ENCODE results near the gene TRAK1. TPM values are rescaled to one million over a fixed set of nuclear protein-coding genes. Genes with fewer than 3 reads are reported as not detected.

Gene TRAK1
- total RNA-seq, 1 donor from 2014 or later = 323 TPM

DNA sequence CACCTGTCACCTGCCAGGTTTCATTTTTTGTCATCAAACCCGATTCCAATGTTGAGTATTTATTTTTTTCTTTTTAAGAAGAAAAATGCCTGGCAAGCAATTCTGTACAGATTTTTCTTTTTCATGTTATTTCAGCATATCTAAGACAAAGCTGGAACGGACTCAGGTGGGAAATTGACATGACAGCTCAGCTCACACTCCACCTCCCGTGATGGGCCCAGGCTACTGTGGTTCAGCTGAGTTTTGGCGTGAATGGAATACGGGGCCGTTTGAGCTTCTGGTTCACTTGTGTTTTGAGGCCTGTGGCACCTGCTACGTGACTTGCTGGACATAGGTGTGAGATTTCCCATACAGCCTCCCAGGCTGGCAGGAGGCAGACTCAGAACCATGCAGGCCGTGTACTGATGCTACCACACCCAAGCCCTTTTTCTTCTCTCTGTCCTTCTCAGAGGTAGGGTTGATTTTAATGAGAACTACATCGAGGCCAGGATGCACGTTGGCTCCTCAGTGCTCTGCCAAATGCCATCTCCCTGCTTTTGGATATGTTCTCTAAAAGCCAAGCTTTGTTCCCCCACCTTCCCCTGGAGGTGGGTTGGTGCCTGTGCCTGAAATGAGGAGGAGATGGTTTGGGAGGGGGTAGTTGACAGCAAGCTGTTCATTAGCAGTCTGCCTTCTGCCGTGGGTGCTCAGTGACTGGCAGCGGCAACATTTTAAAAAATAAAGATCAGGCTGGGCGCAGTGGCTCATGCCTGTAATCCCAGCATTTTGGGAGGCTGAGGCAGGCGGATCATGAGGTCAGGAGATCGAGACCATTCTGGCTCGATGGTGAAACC is 48.7 kb downstream of the TRAK1 start:
- intact Hi-C loops (cut with micrococcal nuclease) = no loop called here
- DNase-seq (no peak), ATAC-seq (no peak)

DNA sequence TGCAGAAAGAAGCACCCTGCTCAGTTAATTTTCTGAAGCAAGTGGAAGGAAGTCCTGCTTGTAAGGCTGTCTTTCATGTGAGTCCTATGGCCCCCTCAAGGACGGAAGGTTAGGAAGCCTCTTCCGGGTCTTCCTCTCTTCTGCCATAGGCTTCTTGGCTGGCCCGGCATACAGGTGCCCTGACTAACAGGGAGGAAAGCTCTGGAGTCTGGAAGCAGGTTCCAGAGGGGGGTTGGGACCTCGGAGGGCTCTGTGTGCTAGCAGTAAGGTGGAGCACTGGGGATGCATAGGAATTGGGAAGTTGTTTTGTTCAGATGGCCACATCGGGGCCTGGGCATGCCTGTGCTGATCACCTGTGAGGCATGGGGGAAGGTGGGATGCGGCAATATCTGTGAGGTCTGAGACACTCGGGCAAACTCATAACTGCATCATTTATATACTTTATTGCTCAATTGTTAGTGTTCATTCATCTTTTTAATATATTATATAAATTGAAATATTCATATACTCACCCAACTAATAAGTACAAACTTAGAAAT is 49.6 kb downstream of the TRAK1 start:
- no peak for DNase-seq
- intact Hi-C loops (cut with micrococcal nuclease) = no loop called here
- no peak for ATAC-seq

DNA sequence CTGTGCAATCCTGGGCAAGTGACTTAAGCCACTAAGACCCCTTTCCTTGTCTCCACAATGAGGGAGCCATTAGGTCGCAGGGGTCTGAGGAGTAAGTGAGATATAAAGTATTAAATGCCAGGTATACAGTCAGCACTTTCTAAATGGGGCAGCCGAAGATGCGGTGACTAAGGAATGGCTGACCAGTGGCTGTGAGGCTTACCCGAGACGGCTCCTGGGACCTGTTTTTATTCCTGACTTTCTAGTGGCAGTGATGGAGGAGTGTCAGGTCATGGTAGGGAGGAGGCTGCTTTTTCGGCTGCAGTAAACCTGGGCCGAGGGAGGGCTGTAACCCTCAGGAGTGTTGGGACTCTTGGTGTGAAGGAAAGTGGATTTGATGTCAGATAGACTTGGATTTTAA is 52.3 kb downstream of the TRAK1 start:
- intact Hi-C loops (cut with micrococcal nuclease) = no loop called here
- DNase-seq (no peak), ATAC-seq (no peak)

DNA sequence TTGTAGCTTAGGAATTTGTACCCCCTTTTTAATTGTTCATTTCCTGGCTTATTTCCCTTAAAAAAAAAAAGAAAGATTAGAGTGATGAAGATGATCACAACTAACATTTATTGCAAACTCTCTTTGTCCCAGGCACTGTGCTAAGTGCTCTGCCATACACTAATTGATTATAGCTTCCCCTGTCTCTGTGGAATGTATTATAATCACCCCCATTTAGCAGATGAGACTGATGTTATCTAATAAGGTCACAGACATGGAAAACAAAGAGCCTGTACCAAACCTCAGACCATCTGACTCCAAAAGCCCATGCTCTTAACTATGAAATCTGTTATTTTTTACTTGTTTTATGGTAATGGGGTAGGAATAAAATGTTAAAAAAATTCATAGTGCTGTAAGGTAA is 53.1 kb downstream of the TRAK1 start:
- intact Hi-C loops (cut with micrococcal nuclease) = no loop called here
- DNase-seq = no peak
- no peak for ATAC-seq

DNA sequence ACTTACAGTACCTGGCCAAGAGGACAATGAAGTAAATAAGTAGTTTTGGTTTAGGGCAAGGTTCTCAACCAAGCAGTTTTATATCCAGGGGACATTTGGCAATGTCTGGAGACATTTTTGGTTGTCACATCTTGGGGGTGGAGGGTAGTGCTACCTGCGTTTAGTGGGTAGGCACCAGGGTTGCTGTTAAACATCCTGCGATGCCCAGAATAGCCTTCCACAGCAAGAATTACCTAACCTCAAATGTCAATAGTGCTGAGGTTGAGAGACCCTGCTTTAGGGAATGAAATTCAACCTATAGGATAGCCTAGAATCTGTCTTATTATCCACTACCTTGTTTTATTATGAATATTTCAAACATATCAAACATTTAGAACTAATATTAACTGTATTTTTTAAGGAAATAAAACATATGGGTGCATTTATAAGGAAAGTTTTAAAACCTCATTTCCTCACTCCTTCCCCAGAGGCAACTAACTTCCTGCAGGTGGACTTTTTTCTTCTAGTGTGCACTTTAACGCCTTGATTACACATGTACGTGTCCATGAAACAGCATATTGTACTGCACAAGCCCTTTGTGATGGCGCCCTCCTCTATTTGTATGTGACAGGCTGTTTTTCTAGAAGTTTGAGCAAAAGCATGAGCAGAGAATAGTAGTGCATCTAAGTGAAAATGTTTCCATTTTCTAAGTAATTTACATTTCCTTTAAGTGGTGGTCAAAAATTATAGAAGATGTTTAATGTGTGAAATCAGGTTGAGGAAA is 57.1 kb downstream of the TRAK1 start:
- intact Hi-C loops (cut with micrococcal nuclease) = no loop called here
- DNase-seq (no peak), ATAC-seq (no peak)

DNA sequence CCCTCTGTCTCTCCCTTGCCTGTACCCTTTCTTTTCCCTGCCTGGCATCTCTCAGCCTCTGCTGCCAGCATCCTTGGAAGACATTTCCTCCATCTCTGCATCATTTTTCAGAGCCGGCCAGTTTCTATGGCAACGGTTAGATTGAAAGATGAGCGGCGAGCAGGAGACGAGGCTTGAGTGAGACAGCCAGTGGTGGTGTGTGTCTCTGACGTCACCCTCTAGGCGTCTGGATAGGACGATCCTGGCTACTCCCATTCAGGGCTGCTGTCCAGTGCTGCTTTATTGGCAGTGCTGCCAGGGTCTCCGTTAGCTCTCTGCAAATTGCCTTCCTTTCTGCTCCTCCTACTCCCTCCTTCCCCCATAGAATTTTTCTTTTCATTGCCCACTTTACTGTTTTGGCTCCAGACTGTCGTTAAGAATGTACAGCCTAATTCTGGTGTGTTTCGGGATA is 57.9 kb downstream of the TRAK1 start:
- peak; percentile 80 for DNase-seq
- intact Hi-C loops (cut with micrococcal nuclease) = no loop called here
- peak; percentile 95 for ATAC-seq

DNA sequence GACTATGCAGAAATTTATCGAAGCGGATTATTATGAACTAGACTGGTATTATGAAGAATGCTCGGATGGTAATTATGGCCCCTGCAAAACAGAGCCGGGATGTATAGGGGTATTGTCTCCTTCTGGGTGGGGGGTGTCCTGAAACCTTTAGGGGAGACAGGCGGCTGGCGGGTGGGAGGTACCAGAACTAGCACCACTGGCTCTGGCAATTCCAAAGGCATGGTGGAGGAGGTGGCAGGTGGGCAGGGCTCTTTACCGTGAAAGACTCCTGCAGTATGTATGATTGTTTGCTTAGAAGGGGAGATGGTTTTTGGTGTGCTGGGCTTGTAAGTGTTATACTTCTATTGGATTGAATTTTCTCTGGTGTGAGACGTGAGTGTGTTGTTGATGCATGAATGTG is 58.4 kb downstream of the TRAK1 start:
- intact Hi-C loops (cut with micrococcal nuclease) = no loop called here
- DNase-seq (no peak), ATAC-seq (no peak)

DNA sequence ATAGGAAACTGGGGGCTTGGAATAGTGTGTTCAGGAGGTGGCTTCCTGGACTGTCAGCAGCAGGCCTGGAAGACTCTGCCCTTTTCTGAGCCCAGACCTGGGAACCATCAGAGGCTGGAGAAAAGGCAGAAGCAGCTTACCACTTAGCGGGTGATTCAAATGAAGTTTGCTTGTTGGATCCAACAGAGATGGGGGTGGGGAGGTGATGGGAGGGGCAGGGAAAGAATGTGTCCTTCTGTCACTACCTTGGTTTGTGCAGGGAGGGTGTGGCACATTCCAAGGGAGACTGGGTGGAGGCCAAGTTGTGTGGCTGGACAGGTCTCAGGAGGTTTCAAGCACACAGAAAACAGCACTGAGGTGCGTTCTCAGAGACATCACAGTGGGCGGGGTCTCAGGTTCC is 58.8 kb downstream of the TRAK1 start:
- no peak for ATAC-seq
- intact Hi-C loops (cut with micrococcal nuclease) = no loop called here
- DNase-seq = no peak

DNA sequence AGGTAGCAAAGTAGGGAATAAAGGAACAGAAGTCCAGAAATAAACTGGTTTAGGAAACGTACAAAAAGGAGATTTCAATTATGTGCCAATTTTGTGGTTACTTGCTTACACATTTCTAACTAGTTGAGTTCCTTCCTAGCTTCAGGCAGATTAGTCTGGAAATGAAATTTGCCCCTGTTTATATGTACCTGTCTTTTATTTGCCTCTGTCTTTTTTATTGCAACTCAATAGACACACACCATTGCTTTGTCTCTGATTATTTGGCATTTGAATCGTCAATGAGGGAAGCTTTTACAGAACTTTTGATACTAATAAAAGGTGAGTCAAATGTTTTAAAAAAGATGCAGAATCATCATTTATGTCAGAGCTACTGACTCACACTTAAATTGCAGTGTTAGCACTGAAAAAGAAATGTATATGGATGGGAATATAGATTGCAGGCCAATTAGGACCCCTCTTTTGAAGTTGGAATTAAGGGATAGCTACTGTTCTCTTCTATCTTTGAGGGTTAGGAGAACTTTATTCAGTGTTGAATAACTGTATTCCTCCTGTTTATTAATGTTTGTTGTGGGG is 60.5 kb downstream of the TRAK1 start:
- DNase-seq (no peak), ATAC-seq (no peak)
- intact Hi-C loops (cut with micrococcal nuclease) = no loop called here

DNA sequence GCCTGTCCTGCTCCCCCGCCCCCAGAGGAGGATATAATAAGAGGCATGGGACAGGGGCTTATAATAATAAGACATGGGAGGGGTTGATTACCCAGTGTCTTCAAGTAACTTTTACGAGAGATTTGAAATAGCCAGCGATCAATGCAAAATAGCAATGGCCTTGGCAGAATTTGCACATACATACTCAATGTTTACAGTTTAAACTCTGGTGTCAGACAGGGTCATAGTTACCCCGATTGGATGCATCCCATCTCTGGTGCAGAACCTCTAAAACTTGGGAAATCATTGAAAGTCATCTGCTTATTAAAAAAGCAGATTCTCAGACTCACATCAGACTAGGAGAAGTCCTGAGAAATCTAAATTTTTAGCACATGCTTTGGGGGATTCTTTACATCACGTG is 61.0 kb downstream of the TRAK1 start:
- no peak for DNase-seq
- no peak for ATAC-seq
- intact Hi-C loops (cut with micrococcal nuclease) = no loop called here

DNA sequence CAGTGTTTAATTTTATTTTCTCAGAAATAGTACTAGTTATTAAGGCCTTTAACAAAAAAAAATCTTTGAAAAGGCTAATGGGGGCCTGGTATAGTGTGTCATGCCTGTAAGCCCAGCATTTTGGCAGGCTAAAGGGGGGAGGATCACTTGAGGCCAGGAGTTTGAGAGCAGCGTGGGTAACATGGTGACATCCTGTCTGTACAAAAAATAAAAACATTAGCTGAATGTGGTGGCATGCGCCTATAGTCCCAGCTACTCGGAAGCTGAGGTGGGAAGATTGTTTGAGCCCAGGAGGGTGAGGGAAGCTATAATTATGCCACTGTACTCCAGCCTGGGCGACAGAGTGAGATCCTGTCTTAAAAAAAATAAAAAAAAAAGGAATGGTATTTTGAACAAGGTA is 61.9 kb downstream of the TRAK1 start:
- no peak for DNase-seq
- intact Hi-C loops (cut with micrococcal nuclease) = no loop called here
- ATAC-seq = peak; percentile 65

DNA sequence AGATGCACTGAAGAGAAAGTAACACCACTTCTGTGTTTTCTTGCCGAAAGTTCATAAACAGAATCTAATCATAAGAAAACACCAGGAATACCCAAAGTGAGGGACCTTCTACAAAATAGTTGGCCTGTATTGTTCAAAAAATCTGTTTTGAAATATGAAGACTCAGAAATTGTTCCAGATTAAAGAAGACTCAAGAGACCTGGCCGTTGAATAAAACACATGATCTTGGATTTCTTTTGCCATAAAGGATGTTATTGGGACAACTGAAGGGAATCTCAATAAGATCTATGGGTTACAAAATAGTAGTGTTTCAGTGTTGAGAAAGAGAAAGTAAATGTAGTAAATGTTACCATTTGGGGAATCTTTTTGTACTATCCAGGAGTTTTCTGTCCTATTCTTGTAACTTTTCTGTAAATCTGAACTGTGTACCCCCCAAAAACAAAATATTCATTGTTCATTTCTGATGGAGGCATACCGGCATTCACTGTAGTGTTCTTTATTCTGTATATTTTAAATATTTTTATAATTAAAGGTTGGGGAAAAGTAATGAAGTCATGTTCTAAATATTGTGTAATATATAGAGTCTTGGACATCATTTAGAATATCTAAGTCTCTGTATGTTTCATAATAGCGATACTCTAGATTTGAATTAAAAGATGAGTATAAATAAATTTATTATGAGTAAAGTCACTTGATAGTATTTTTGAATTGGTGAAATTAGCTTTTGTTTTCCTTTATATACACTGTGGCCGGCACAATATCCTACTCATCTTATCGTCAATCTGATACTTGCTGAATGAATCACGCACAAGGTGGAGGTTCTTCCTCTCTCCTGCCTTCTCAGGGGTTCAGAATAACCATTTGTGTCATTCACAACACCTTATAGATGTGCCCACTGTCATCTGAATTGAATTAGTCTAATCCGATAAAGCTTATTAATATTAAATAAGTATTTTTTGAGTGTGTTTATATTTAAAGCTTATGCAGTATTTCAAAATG is 66.7 kb downstream of the TRAK1 start:
- ATAC-seq (no peak), DNase-seq (no peak)
- intact Hi-C loops (cut with micrococcal nuclease) = no loop called here

DNA sequence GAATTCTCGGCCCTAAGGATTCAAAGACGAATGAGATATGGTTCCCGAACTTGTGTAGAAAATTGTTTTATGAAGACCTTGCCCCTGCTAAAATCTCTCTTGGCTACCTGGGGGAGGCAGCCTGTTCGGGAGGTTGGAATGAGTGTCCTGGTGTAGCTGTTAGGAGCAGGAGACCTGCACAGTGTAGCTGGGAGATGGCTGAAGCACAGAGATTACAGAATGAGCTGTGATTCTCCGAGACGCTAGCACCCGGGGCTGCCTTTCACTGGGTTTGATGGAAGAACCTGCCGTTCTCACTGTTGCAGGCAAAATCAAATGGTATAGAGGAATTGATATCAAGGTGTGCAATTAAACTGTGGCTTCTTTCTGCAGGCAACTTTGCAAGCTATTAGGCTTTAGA is 68.0 kb downstream of the TRAK1 start:
- ATAC-seq (no peak), DNase-seq (no peak)
- intact Hi-C loops (cut with micrococcal nuclease) = no loop called here

DNA sequence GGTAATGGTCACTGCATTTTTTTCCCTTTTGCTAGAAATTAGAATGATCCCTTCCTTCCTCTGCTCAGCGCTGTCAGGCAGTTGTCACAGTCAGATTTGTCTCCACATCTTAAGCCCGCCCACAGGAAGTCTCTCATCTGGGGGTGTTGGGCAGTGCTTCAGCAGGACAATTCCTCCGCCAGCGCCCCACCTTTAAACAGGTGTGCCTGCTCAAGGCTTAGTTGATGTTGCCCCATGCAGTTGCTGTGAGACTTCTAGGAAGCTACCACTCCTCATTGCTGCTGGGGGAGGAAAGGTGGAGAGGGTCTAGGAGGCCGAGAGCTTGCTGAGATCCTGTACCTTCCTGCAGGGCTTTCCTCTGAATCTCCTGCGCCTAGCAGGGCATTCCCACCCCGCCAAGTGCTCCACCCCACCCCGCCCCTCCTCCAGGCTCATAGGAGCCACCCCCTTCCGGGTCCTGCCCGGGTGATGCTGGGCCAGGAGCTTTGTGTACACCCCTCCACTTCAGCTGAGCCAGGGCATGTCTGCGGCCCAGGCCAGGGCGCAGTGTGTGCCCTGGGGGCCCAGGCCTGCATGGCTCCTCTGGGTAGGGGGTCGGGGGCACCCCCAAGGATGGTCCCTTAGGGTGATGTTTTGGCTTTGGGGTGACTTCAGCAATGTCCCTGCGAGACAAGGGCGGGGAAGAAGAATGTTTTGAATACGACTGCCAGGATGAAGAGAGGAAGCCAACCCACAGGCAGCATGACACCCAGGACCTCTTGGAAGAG is 68.7 kb downstream of the TRAK1 start:
- DNase-seq (peak; percentile 72), ATAC-seq (peak; percentile 87)
- intact Hi-C loops (cut with micrococcal nuclease) = no loop called here

DNA sequence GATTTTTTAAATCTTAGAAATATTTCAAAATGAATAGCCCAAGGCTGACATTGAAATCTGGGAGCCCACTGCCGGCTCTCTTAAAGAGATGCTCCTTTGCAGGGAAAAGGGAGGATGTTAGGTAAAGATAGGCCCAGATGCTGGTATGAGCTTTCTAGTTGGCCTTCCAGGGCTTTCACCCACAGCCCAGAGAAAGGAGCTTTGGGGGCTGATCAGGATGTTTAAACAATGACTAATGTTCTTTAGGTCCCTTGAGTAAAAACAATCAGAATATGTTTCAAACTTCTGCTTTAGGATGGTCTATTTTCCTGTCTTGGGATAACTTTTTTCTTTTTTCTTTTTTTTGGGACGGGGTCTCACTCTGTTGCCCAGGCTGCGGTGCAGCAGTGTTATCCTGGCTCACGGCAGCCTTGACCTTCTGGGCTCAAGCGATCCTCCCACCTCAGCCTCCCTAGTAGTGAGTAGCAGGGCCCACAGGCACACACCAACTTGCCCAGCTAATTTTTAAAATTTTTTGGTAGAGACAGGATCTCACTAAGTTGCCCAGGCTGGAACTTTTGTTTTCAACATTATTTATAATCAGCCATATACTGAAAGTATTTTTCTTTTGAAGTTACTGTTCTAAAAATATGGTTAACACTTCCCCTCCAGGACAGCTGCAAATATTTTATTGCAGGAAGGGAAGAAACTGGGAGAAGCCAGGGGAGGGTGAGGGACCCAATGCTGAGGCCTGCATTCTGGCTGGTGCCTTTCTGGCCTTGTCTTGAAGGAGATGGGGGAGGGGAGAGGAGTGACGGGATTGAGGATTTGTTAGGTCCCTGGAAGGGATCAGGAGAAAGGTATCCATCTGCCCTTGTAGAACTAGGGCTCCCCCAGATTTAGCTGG is 70.1 kb downstream of the TRAK1 start:
- intact Hi-C loops (cut with micrococcal nuclease) = no loop called here
- no peak for DNase-seq
- no peak for ATAC-seq

DNA sequence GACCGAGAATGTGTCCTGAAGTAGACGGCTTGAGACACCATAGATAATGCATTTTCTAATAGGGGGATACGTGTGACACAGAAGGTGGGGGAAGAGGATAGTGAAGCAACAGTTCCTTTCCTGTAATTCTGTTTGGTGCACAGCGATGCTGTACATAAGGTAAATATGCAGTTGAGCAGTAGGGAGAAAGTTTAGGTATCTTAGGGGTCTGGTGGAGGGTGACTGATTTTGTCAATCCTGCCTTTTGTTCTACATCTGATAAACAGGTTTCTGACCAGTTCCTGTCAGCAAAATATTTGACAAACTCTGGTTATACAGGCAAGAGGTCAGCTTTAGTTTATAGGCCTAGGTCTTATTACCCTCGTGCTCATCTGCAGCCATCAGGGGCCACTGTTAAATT is 71.3 kb downstream of the TRAK1 start:
- intact Hi-C loops (cut with micrococcal nuclease) = no loop called here
- ATAC-seq (no peak), DNase-seq (no peak)

DNA sequence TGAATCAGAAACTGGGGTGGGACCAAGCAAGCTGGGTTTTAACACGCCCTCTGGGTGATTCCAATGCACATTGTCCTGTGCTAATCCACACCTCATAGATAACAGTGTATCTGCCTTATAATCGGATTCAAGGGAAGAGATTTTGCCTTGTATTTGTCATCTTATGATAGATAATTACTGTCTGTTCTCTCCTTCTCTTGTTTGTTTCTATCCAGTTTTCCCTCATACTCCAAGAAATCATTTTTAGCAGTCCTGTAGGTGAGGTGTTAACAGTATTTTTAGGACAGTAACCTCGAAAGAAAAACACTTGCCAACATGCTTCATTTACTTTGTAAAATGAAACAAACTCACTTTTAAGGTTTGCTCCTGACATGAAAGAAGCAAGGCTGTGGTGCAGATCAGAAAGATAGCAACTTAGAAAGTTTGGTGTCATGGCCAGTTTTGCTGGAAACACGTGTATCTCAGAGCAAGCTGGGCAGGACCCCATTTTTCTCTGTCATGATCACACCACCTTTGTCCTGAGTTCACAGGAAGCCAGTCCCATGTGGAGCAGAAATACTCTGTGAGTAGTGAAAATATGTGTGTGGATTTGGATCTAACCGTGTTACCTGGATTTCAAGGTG is 72.6 kb downstream of the TRAK1 start:
- intact Hi-C loops (cut with micrococcal nuclease) = no loop called here
- DNase-seq (no peak), ATAC-seq (no peak)
